GM19452 (cell line): ENCODE measurements around the gene RBM12.
"Not testable (repeated sequence)": the region's sequence is repeated elsewhere in the genome, so short reads cannot be mapped to it uniquely, and the experiment has no call there.

ENCODE experiments used
- ATAC-seq: cut with Tn5 transposase; IDR thresholded peaks from one replicate; pipeline ENCODE4 v1.9.1; 2021; ENCODE audit not compliant: unreplicated experiment

Gene RBM12

GRCh38 chr20:35664466-35665206, at the start of gene RBM12, which contains the start of gene CPNE1:
TSS of gene RBM12 (minus strand) at chr20:35664900. CDS start at chr20:35655322, 9,578 bp downstream.
TSS of gene CPNE1 (minus strand) at chr20:35664900. CDS start at chr20:35632923, 31,977 bp downstream.
- peak; percentile 61 for ATAC-seq

DNA sequence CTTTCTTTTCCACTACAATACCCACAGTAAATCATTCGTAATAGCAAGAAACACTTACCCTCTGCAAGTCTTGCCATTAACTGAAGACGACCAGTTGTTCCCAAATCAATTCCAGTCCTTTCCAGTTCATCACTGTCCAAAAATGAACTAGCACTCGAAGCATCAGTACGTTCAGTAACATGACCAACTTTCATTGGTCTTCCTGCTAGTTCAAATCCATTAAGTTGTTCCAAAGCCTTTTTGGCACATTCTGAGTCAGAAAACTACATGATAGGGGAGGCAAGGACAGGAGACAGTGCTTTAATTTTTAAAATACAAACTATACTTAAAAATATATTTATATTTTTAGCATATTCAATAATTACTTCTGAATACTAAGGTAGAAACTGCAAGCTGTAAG, 49.4 kb upstream of the RBM12 start:
- ATAC-seq, result no peak

GRCh38 chr20:35713120-35713519, 48.4 kb upstream of the RBM12 start:
- ATAC-seq, result not testable (repeated sequence)

DNA sequence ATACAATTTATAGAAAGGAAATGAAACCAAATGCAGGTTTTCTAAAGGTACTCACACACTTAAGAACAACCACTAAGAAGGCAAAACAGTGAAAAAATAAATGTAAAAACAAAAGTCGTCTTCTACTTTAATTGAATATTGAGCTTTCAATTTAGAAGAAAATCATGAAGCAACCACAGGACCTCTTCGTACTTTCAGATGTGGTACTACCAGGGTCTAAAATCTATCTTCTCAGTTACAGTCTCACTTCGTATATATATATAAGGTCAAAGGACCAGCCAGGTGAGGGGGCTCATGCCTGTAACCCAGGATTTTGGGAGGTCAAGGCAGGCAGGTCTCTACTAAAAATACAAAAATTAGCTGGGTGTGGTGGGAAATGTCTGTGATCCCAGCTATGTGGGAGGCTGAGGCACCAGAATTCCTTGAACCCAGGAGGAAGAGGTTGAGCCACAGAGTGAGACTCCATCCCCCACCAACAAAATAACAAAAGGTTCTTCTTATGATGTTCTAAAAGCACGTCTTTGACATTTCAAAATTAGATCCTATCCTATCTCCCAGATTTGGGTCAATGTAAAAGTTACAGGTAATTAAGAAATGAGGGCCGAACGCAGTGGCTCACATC, 47.0 kb upstream of the RBM12 start:
- no peak for ATAC-seq

- no peak for ATAC-seq
Observed at GRCh38 chr20:35710884-35711587, 46.3 kb upstream of the RBM12 start.

DNA sequence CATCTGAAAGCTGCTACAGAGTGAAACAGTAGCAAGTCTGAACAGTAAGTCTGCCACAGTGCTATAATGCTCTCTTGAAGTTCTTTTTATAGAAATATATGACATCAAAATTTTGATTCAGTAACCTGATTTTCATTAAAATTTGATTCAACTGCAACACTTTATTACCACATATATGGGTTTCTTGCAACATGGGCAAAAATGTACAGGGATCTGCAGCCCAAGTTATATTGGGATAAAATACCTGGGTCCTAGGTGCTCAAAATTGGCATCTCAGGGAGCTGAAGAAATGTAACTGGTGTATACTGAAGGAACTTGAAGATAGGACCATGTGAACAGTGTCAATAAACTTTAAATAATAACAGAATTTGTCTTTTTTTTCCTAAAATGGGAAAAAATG, 45.3 kb upstream of the RBM12 start:
- no peak for ATAC-seq

GRCh38 chr20:35709259-35709658, 44.6 kb upstream of the RBM12 start:
- ATAC-seq, result no peak

- ATAC-seq, result no peak
Observed at GRCh38 chr20:35708502-35708901, 43.8 kb upstream of the RBM12 start.

DNA sequence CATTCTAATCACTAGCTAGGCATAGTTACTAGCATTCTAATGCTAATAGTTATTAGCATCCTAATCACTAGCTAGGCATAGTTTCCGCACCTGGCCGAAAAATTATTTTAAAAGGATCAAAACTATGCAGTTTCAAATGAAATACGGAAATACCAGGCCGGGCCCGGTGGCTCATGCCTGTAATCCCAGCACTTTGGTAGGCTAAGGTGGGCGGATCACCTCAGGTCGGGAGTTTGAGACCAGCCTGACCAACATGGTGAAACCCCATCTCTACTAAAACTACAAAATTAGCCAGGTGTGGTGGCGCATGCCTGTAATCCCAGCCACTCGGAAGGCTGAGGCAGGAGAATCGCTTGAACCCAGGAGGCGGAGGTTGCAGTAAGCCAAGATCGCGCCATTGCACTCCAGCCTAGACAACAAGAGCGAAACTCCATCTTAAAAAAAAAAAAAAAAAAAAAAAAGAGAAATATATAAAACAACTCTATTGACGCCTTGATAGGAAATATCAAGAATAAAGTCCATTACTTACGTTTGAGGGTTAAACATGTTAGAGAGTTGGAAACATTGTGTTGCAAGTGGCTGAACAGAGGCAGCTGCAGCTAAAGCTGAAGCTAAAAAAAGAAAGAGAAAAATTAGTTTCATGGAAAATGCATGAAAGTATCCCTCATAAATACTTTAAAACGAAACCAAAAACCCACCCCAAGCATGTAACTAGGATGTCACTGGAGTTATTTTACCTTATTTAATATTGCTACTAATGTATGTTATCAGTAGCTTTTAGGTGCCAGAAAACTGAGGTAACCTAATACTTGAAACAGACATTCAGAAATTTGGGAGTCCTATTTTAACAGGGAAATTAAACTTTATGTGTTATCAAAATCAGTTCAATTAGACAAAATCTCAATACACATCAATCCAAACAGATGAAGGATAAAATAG, 42.2 kb upstream of the RBM12 start:
- ATAC-seq, result not testable (repeated sequence)

DNA sequence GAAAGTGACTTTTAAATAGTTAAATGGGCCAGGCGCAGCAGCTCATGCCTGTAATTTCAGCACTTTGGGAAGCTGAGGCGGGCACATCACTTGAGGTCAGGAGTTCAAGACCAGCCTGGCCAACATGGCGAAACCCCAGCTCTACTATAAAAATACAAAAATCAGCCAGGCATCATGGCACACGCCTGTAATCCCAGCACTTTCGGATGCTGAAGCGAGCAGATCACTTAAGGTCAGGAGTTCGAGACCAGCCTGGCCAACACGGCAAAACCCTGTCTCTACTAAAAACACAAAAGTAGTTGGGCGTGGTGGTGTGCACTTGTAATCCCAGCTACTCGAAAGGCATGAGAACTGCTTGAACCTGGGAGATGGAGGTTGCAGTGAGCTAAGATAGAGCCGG, 41.2 kb upstream of the RBM12 start:
- not testable (repeated sequence) for ATAC-seq

GRCh38 chr20:35704514-35705261, 40.0 kb upstream of the RBM12 start:
- ATAC-seq, result no peak

- no peak for ATAC-seq
Observed at GRCh38 chr20:35702824-35703695, 38.4 kb upstream of the RBM12 start.

DNA sequence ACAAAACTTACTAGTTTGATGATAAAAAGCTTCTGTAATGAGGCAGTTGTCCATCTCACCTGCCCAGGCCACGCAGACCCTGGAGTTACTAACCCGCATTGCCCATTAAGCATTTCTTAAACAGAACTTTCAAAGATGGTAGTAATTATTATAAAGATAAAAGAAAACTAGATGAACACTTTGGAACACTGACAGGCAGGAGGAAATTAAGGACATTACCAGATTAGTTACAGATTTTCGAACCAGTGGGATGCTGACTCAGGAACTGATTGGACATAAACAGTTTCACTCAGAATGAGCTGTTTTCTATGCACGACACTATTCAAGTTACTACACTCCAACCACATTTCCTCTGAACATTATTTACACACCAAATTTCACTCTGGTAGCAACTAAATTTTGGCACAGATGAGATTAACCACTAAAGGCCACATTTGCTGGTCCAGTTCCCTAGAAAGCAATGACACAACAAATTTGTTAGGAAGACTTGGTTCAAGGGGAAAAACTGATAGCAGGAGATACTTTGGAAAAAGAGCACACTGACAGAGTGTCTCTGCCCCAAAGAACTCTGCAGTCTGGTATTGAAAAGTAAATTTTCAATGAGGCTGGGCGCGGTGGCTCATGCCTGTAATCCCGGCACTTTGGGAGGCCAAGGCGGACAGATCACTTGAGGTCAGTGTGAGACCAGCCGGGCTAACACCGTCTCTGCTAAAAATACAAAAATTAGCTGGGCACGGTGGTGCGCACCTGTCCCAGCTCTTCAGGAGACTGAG, 37.5 kb upstream of the RBM12 start:
- ATAC-seq, result no peak

DNA sequence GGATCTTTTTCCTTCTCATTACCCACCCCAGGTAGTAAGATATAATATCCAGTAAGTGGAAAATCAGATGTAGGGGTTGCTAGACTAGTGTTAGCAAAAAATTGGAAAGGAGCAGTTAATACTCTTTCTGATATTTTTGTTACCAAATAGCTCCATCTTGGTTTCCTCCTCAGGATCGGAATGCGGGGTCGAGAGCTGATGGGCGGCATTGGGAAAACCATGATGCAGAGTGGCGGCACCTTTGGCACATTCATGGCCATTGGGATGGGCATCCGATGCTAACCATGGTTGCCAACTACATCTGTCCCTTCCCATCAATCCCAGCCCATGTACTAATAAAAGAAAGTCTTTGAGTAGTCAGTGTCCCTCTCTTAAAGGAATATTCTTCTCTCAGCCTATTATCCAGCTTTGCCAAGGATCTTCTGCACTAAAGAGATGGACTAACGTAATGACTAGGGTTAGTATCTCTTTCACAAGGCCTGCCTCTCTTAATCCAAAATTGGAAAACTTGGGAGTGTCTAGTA, 36.0 kb upstream of the RBM12 start:
- no peak for ATAC-seq

DNA sequence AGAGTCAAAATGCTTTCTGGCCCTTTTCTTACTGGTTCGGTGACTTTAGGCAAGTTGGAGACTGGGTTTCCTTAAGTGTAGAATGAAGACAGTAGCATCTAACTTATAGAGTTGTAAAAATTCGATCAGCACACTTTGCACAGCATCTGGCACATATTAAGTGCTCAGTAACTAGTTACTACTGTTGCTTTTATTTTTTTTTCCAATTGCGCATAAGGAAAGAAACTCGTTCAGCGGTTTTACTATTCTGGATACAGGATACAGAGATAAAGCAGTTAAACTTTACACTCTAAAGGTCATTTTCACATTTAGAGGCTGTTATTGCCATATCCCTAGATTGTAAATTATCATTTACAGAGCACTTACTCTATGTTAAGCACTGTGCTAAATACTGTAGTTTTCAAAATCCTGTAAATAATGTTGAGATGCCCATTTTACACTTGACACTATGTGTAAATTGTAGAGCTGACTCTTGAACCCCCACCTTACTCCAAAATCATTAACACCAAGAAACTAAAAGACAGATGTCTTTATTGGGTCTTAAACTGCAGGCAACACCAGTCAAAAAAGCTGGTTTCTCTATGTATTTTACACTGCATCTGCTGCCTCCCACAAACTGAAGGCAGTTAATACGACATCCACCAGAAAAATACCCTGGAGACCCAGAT, 35.4 kb upstream of the RBM12 start:
- no peak for ATAC-seq

- ATAC-seq, result peak; percentile 79
Observed at GRCh38 chr20:35699127-35699956, 34.6 kb upstream of the RBM12 start, which contains the start of the genes NFS1 and ROMO1. TSS of gene NFS1 (minus strand) at chr20:35699352. CDS start at chr20:35699288, 64 bp downstream. TSS of gene ROMO1 (plus strand) at chr20:35699405. CDS start at chr20:35699633, 228 bp downstream.
